HepG2 (cell line): ENCODE data around the gene TRIM27. TPM values are rescaled to one million over a fixed set of nuclear protein-coding genes. Genes with fewer than 3 reads are reported as not detected.

ENCODE experiments used
- CTCF ChIP-seq: sonication (generic); formaldehyde crosslinking; IDR thresholded peaks from 2 replicates; pipeline ENCODE4 v1.5.0; 2020; ENCODE audit warnings: mild to moderate bottlenecking, missing genetic modification reagents, moderate library complexity
- DMAP1 ChIP-seq: IDR thresholded peaks from 2 replicates; pipeline ENCODE4 v1.6.1; 2016
- E2F2 ChIP-seq: sonication (generic); formaldehyde crosslinking; IDR thresholded peaks from 2 replicates; pipeline ENCODE4 v1.4.0; 2020; ENCODE audit warnings: missing genetic modification reagents, borderline replicate concordance
- ESRRA ChIP-seq: sonication (generic); formaldehyde crosslinking; IDR thresholded peaks from 2 replicates; pipeline ENCODE4 v1.5.1; 2020; ENCODE audit warnings: mild to moderate bottlenecking, low read depth, missing genetic modification reagents
- FOXP4 ChIP-seq: sonication (generic); formaldehyde crosslinking; IDR thresholded peaks from 2 replicates; pipeline ENCODE4 v1.4.0; 2020; ENCODE audit warnings: missing genetic modification reagents
- HIVEP1 ChIP-seq: sonication (generic); formaldehyde crosslinking; IDR thresholded peaks from 2 replicates; pipeline ENCODE4 v1.4.0; 2020; ENCODE audit warnings: mild to moderate bottlenecking, missing genetic modification reagents
- KDM2A ChIP-seq: sonication (generic); formaldehyde crosslinking; IDR thresholded peaks from 2 replicates; pipeline ENCODE4 v1.4.0; 2020; ENCODE audit warnings: low read depth, missing genetic modification reagents, borderline replicate concordance
- KMT2B ChIP-seq: IDR thresholded peaks from 2 replicates; pipeline ENCODE4 v1.6.1; 2016; ENCODE audit warnings: missing genetic modification reagents, missing compliant biosample characterization
- MIER3 ChIP-seq: IDR thresholded peaks from 2 replicates; pipeline ENCODE4 v1.6.1; 2016; ENCODE audit warnings: missing compliant biosample characterization, borderline replicate concordance
- MIXL1 ChIP-seq: IDR thresholded peaks from 2 replicates; pipeline ENCODE4 v1.6.1; 2016
- NFYB ChIP-seq: sonication (generic); formaldehyde crosslinking; IDR thresholded peaks from 2 replicates; pipeline ENCODE4 v1.4.0; 2020; ENCODE audit warnings: missing genetic modification reagents
- PAF1 ChIP-seq: IDR thresholded peaks from 2 replicates; pipeline ENCODE4 v1.6.1; 2016; ENCODE audit warnings: missing genetic modification reagents, missing compliant biosample characterization
- PAX8 ChIP-seq: sonication (generic); formaldehyde crosslinking; IDR thresholded peaks from 2 replicates; pipeline ENCODE4 v1.8.0; 2022; ENCODE audit warnings: mild to moderate bottlenecking, missing genetic modification reagents, borderline replicate concordance
- PHF20 ChIP-seq: sonication (generic); formaldehyde crosslinking; IDR thresholded peaks from 2 replicates; pipeline ENCODE4 v1.5.0; 2020; ENCODE audit warnings: mild to moderate bottlenecking, missing genetic modification reagents
- PHF21A ChIP-seq: sonication (generic); formaldehyde crosslinking; IDR thresholded peaks from 2 replicates; pipeline ENCODE4 v1.5.0; 2020; ENCODE audit warnings: mild to moderate bottlenecking, missing genetic modification reagents
- REL ChIP-seq: sonication (generic); formaldehyde crosslinking; conservative IDR thresholded peaks from 2 replicates; pipeline ENCODE4 v1.8.0; 2022; ENCODE audit warnings: mild to moderate bottlenecking, missing genetic modification reagents, moderate library complexity
- SP4 ChIP-seq: sonication (generic); formaldehyde crosslinking; IDR thresholded peaks from 2 replicates; pipeline ENCODE4 v1.8.1; 2023; ENCODE audit warnings: mild to moderate bottlenecking, missing genetic modification reagents
- ZFP36L2 ChIP-seq: sonication (generic); formaldehyde crosslinking; IDR thresholded peaks from 2 replicates; pipeline ENCODE4 v1.4.0; 2020; ENCODE audit warnings: missing genetic modification reagents
- ZFY ChIP-seq: sonication (generic); formaldehyde crosslinking; IDR thresholded peaks from 2 replicates; pipeline ENCODE4 v1.4.0; 2020; ENCODE audit warnings: missing genetic modification reagents
- ZNF33B ChIP-seq: sonication (generic); formaldehyde crosslinking; IDR thresholded peaks from 2 replicates; pipeline ENCODE4 v1.5.1; 2020; ENCODE audit warnings: mild to moderate bottlenecking, missing genetic modification reagents
- ZNF383 ChIP-seq: sonication (generic); formaldehyde crosslinking; IDR thresholded peaks from 2 replicates; pipeline ENCODE4 v1.4.0; 2020; ENCODE audit warnings: missing genetic modification reagents, mild to moderate bottlenecking, borderline replicate concordance
- ZNF570 ChIP-seq: sonication (generic); formaldehyde crosslinking; IDR thresholded peaks from 2 replicates; pipeline ENCODE4 v1.4.0; 2020; ENCODE audit warnings: mild to moderate bottlenecking, missing genetic modification reagents, borderline replicate concordance
- ZNF614 ChIP-seq: IDR thresholded peaks from 2 replicates; pipeline ENCODE4 v1.6.1; 2018; ENCODE audit warnings: missing biosample characterization, missing genetic modification reagents, inconsistent platforms, borderline replicate concordance
- ZNF619 ChIP-seq: sonication (generic); formaldehyde crosslinking; IDR thresholded peaks from 2 replicates; pipeline ENCODE4 v1.4.0; 2020; ENCODE audit warnings: mild to moderate bottlenecking, missing genetic modification reagents
- ZNF7 ChIP-seq: IDR thresholded peaks from 2 replicates; pipeline ENCODE4 v1.6.1; 2016; ENCODE audit warnings: missing biosample characterization, missing genetic modification reagents
- polyA plus RNA-seq, 8 experiments: library from polyadenylated mRNA; depleted of rRNA in 3 of 8; stranded (reverse) in 7 of 8; unstranded in 1 of 8; fragments of >200 nt; fragmentation: Illumina TruSeq in 4 of 8; extraction: Trizol in 4 of 8; gene quantifications; 2 replicates each; pipeline versions ENCODE4 v1.2.1 to v1.2.3, GENCODE V29; 2011 to 2016; ENCODE audit warnings: low read depth in 4 of 8, missing spikeins in 1 of 8, mixed read lengths in 1 of 8; ENCODE audit not compliant: insufficient read depth in 1 of 8
- total RNA-seq, 5 experiments: library from RNA; depleted of rRNA; stranded (reverse); fragments of >200 nt; fragmentation: Illumina TruSeq; extraction: Trizol; gene quantifications; 2 replicates each; pipeline ENCODE4 v1.2.3, GENCODE V29; 2016; ENCODE audit warnings: low read depth in 1 of 5

The TRIM27 gene
- total and polyA plus RNA-seq, 2 of the 13 experiments (the other 11 are each of a cell fraction or from before 2014, with no cell fraction given): 88.6 to 112 TPM

- TF ChIP-seq KMT2B (peak; percentile 84), ZNF33B (CRISPR knock-in tag) (peak; percentile 98), PHF21A (CRISPR knock-in tag) (peak; percentile 66; the same call in 1 of the 2 replicates), ZNF7 (CRISPR knock-in tag) (no peak; the same call in 1 of the 2 replicates), KDM2A (peak; percentile 82), PHF20 (peak; percentile 80), ZNF383 (peak; percentile 53; the same call in 1 of the 2 replicates), ZNF570 (CRISPR knock-in tag) (peak; percentile 35; the same call in 1 of the 2 replicates), MIXL1 (CRISPR knock-in tag) (peak; percentile 65; the same call in 1 of the 2 replicates), ESRRA (peak; percentile 2; the same call in 1 of the 2 replicates), DMAP1 (CRISPR knock-in tag) (peak; percentile 100), ZNF614 (CRISPR knock-in tag) (peak; percentile 82; the same call in 1 of the 2 replicates), MIER3 (CRISPR knock-in tag) (peak; percentile 89; the same call in 1 of the 2 replicates), SP4 (peak; percentile 96), FOXP4 (0 out of 2 replicates have a peak, but pooled peaks have one; percentile 26), REL (CRISPR knock-in tag) (peak; percentile 97), HIVEP1 (CRISPR knock-in tag) (peak; percentile 75), E2F2 (CRISPR knock-in tag) (peak; percentile 94; the same call in 1 of the 2 replicates), CTCF (CRISPR knock-in tag) (0 out of 2 replicates have a peak, but pooled peaks have one; percentile 31), ZFY (CRISPR knock-in tag) (peak; percentile 97), PAF1 (CRISPR knock-in tag) (no peak), NFYB (CRISPR knock-in tag) (peak; percentile 78), ZNF619 (no peak), PAX8 (CRISPR knock-in tag) (no peak), ZFP36L2 (CRISPR knock-in tag) (no peak)
These were observed at the start of gene TRIM27 (continued) for GRCh38 chr6:28923318-28924102.
